Thyroid gland (tissue), 4 donors: Measurements from ENCODE around the gene RABEP2.

ENCODE experiments used
- POLR2A ChIP-seq, 2 donors: fragments of 450-650 bp; IDR thresholded peaks; one replicate each; pipeline ENCODE4 v1.6.1; 2017; ENCODE audit warnings: antibody characterized with exemption in 2 of 2, mild to moderate bottlenecking in 2 of 2, moderate library complexity in 1 of 2
- TF ChIP-seq, protein P1 (sequence below), 6 experiments: fragments of 200-600 bp in 3 of 6; fragments of 450-650 bp in 3 of 6; sonication (generic) in 3 of 6; IDR thresholded peaks; one replicate each; pipeline ENCODE4 v1.5.1; 2016 to 2019; ENCODE audit warnings: antibody characterized with exemption in 6 of 6, mild to moderate bottlenecking in 2 of 6, inconsistent platforms in 1 of 6, moderate library complexity in 1 of 6

DNA sequence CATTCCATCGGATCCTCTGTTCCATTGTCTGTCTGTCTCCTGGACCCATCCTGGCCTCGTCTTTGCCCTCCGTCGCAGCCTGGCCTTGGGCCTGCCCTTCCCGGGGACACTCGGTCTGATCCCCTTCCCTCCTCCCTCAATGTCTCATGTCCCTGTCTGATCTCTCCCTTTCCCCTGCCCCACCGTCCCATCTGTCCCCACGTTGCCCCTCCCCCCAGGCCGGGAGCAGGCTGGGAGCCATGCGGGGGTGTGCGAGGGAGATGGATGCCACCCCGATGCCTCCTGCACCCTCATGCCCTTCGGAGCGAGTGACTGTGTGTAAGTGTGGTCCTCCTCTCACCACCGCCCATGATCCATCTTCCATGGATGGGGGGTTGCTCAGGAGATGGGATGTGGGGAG is 52.1 kb downstream of the RABEP2 start:
- TF ChIP-seq, protein P1, sequence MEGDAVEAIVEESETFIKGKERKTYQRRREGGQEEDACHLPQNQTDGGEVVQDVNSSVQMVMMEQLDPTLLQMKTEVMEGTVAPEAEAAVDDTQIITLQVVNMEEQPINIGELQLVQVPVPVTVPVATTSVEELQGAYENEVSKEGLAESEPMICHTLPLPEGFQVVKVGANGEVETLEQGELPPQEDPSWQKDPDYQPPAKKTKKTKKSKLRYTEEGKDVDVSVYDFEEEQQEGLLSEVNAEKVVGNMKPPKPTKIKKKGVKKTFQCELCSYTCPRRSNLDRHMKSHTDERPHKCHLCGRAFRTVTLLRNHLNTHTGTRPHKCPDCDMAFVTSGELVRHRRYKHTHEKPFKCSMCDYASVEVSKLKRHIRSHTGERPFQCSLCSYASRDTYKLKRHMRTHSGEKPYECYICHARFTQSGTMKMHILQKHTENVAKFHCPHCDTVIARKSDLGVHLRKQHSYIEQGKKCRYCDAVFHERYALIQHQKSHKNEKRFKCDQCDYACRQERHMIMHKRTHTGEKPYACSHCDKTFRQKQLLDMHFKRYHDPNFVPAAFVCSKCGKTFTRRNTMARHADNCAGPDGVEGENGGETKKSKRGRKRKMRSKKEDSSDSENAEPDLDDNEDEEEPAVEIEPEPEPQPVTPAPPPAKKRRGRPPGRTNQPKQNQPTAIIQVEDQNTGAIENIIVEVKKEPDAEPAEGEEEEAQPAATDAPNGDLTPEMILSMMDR (IDR thresholded peaks at IDR 0.05) = no peak
- TF ChIP-seq POLR2A (IDR thresholded peaks at IDR 0.05) = no peak
